DMS153 (cell line): ENCODE measurements around the gene KATNB1.

Experiments
- DNase-seq: peaks from one replicate; lab custom pipeline; 2025; lab: John Stamatoyannopoulos, UW

KATNB1 gene, protein sequence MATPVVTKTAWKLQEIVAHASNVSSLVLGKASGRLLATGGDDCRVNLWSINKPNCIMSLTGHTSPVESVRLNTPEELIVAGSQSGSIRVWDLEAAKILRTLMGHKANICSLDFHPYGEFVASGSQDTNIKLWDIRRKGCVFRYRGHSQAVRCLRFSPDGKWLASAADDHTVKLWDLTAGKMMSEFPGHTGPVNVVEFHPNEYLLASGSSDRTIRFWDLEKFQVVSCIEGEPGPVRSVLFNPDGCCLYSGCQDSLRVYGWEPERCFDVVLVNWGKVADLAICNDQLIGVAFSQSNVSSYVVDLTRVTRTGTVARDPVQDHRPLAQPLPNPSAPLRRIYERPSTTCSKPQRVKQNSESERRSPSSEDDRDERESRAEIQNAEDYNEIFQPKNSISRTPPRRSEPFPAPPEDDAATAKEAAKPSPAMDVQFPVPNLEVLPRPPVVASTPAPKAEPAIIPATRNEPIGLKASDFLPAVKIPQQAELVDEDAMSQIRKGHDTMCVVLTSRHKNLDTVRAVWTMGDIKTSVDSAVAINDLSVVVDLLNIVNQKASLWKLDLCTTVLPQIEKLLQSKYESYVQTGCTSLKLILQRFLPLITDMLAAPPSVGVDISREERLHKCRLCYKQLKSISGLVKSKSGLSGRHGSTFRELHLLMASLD

DNA sequence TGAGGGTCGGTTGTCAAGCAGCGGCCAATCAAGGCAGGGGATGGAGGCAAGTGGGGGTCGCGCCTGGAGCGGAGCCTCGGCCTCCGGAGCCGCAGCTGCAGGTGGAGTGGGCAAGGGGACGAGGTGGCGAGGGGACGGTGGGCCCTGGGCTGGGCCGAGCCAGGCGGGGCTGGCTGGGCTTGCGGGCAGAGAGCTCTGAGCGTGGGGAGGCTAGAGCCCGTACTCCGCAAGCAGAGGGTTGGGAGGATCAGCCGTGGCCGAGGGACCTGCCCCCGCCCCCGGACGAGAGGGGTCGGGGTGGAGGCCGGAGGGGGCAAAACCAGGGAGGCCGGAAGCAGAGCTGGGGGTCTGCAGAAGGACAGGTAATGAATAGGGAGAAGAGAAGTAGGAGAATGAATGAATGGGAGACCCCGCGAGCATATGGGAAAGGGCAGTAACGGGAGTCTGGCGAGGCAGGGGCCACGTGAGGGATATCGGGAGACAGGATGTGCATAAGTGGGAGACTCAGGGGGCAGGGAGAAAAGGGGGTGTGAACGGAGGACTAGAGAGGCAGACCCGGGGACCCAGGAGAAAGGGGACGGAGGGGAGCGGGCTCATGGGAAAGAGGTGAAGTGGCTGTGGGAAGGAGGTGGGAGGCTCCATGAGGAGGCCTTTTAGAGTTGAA lies at the start of gene KATNB1:
TSS of gene KATNB1 (plus strand) at position 16 of the 664 bp plus-strand sequence. CDS start 1,474 bp downstream, outside the sequence.
- DNase-seq, result no peak

DNA sequence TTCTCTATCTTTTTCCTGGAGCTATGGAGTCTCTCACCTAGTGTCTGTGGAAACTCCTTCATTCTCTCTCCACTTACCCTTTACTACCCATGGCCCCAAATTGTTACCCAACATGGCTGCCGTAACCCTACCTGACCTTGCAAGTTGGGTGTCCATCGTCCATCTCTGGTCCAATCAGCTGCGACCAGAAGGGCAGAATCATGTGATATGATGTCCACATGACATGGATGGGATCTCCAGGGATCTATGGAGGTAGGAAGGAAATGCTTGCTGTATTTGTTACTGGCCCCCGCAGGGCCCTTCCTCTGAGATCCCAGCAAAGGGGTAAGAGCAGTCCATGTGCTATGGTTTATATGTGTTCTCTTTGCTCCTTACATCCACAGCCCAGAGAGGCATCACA lies 49.0 kb upstream of the KATNB1 start:
- no peak for DNase-seq

DNA sequence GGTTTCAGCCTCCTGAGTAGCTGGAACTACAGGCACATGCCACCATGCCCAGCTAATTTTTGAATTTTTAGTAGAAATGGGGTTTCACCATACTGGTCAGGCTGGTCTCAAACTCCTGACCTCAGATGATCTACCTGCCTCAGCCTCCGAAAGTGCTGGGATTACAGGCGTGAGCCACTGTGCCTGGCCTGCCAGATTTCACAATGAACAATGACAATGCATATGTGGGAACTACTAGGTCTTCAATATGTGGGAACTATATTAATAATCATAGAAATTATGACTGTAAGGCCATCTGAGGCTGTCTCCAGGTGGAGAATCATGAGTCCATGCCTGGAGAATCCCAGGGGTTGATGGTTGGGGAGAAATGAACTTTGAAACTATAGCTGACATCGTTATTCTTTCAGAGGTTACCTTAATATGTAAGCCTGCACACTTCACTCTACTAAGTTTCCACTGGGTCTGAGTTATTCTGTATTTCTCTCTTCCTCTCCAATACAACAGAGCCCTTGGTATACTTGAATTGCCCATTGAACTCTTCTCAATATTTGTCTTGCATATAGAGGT lies 48.1 kb upstream of the KATNB1 start:
- DNase-seq, result no peak

DNA sequence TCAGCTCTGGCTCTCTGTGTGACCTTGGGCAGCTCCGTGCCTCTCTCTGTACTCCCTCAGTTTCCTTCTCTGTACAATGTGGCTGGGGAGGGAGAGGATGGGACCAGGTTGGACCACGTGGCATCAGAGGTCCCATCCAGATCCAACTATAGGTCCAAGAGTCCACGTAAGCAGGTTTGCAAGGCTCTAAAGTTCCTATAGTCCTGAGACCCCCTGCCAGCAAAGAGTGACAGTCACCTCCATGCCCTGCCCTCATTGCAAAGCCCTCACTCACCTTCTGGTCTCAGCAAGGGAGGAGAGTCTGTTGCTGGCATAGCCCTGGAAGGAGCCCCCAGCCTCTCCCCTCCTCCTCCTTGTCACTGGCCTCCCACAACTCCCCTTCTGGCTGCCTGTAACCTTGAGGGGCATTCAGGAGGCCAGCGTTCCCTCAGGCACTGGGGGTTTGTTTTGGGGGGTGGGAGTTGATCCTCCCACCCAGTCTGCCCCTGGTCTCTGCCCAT lies 47.0 kb upstream of the KATNB1 start:
- DNase-seq, result no peak

DNA sequence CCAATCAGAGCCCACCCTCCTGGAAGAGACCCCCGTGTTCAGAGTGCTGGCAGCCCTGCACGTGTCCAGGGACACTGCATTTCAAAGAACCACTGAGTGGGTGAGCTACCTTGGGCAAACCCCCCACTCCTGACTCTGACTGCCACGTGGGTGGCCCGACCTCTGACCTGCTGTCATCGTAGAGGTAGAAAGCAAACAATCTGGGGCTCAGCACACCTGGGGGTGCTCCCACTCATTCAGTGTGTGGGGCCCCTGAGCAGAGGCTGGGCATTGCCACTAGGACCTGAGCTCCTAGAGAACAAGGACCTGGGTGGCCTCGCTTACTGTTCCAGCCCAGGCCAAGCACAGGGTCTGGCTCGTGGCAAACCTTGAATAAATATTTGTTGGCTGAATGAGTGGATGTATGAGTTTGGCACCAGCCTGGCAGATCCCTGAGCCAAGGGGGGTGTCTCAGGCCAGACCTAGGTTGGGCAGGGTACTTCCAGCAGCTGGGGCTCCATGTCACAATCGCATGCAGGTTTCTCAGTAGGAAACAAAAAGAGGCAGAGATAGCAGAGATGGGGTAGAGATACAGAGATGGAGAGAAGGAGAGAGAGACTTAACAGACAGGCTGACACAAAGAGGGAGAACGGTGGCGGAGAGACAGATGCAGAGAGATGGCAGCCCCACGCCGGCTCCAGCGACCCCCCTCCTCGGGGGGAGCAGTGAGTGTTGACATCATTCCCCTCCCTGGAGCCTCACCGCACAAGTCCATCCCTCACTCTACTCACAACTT lies 46.4 kb upstream of the KATNB1 start:
- DNase-seq, result no peak

DNA sequence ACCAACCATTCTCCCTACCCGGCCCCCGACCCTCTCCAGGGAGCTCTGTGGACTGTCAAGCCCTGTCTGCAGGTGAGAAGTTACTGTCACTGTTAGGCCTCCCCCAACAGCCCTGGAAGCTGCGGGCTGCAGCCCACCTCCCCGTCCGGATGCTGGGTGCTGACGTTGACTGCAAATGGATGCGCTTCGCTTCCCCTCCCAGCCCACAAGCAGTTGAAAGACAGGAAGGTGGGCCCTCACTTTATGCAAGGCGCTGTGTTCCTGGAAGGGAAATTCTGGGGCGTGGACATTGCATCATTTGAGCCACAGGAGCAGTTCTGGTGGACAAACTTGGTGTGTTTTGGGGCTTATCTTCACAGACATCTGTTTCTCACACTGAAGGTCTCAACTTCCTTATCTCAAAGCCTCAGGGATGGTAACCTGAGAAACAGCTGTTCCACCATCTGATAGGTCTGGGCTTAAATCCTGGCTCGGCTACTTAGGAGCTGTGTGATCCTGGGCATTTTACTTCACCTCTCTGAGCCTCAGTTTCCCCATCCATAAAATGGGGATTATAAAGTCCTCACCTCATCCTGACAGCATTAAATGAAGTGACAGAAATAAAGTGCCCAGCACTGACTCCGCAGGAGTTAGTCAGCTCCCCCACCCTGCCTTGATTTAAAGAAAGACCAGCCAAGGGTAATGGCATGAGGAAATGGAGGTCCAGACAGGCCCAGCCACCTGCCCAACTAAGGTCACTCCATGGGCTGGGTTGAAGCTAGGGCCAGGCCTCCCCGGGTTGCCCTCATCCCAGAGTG lies 45.6 kb upstream of the KATNB1 start:
- no peak for DNase-seq

DNA sequence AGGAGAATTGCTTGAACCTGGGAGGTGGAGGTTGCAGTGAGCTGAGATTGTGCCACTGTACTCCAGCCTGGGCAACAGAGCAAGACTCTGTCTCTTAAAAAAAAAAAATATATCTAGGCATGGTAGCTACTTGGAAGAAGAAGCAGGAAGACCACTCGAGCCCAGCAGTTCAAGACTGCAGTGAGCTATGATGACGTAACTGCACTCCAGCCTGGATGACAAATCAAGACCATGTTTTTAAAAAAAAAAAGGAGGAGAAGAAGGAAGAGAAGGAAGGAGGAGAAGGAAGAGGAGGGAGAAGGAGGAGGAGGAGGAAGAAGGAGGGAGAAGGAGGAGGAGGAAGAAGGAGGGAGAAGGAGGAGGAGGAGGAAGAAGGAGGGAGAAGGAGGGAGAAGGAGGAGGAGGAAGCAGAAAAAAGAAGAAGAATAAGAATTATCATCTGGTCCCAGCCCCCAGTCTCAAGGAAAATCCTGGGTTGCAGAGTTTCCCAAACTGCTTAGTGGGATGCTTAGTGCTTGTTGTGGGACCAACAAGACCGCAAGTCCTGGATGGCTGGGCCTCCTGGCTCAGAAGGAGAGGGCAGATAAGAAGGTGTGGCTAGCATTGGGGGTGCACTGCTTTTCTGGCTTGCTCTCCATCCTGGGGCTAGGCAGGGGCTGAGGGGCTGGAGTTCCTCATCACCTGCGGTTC lies 44.6 kb upstream of the KATNB1 start:
- DNase-seq, result no peak

DNA sequence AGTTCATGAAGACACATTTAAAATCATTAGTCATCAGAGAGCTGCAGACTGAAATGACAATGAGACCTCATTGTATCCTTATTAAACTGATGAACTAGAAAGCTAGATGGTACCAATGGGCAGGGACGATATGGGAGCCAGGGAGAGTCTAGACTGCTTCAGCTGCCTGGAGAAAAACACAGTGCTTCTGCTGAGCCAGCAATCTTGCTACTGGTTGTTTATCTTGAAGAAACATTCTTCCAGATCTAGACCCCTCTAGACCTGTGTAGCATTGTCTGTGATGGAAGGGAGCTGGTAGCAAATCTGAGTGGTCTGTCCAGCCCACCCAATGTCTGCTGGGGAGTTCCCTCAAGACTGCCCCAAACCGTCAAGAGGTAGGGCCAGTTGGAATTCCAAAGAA lies 42.9 kb upstream of the KATNB1 start:
- no peak for DNase-seq

DNA sequence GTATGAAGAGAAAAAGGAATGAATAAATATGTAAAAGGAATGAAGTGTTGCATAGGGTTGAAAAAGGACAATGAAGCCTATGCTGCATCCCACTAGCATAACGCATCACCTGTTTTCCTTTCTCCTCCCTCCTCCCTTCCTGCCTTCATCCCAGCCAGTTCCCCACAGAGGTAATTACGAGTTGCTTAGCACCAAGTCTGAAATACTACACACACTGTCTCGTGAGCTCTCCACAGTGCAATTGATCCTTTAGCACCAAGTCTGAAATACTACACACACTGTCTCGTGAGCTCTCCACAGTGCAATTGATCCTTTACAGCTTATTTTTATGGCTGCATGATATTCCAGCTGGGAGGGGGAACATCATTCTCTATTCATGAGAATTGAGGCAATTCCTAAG lies 42.0 kb upstream of the KATNB1 start:
- DNase-seq, result peak; percentile 1

DNA sequence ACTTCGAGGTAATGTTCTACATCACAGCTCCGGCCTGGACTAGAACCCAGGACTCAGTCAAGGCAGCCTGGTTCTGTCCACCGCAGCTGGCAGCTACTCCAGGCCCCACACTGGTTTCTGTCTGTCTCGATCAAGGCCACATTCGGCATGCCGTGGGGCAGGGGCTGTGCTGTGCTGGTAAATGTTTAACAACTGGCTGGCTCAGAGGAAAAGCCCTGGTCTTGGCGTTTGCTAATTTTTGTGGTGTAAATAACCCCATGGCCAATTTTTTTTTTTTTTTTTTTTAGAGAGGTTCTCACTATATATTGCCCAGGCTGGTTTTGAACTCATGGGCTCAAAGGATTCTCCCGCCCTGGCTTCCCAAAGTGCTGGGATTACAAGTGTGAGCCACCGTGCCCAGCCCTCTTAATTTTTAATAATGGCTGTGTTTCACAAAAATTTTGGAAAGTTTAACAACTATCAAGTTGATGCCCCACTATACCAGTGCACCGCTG lies 41.3 kb upstream of the KATNB1 start:
- no peak for DNase-seq

DNA sequence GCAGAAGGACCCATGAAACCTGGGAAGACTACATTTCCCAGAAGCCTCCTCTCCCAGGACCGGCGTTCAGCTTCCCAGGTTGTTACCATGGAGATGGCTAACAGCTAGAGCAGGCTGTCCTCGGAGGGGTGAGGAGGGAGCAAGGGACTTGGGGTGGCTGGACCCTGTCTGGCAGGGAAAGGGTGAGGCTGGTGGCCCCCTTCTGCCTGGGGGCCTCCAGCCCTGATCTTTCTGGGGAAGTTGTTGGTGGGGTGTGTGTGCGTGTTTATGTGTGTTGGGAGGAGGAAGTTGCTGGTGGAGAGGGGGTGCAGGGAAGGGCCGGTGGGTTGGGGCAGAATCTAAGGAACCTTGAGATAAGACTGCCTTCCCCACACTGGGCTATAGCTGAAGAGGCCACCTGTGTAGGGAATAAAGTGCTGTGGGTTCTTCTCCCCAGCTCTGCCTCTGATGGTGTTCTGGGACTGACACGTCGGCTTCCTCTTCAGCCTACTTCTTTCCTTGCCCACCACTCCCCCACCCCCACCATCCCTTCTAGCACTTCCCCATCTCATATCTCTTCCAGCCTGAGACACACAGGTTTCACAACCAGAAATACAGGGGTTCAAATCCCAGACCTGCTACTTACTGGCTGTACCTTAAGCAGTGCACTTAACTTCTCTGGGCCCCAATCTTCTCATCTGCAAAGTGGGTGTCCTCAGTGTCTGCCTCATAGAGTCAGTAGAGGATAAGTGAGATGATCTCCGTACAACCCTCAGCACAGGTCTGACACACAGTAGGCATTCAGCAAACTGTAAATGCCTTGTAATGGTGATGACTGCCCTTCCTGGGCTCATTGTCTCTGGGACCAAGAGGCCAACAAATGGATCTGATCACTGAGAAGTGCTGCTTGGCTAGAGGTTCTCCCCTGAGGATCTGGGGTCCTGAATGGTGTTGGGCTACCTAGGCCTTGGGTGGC lies 40.6 kb upstream of the KATNB1 start, which contains the start of gene DRC7:
TSS of gene DRC7 (plus strand) at position 82 of the 955 bp plus-strand sequence. CDS start 3,144 bp downstream, outside the sequence.
- peak; percentile 60 for DNase-seq

DNA sequence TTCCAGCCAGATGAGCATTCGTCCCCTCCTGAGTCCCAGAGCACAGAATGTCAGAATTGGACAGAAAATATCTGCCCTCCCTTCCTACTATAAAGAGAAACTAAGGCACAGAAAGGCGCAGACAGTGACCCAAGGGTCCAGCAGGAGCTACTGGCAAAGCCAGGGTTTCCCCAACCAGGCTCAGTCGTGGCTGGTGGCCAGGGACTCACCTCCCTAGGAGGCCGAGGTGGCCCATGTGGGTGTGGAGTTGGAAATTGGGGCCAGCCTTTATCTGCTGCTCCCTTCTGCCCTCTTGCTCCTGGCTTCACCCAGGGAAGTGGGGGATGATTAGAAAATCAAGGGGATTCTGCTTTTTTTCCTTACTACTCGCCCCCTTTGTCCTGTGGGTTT lies 39.9 kb upstream of the KATNB1 start:
- no peak for DNase-seq

DNA sequence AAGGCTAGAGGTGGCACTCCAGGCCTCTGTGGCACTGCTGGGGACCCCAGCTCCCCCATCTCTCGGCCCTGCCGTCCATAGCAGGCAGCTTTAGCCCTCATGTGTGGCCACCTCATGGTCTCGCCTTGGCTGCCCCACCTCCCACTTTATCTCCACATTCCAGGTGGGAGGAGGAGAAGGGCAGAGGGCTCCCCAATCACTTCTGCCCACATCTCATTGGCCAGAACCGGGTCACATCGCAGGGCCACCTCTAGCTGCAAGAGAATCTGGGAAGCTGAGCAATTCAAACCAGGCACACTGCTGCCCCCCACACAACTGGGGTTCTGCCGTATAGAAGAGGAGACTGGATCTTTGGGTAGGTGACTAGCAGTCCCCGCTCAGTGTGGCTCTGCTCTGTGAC lies 39.3 kb upstream of the KATNB1 start:
- no peak for DNase-seq

DNA sequence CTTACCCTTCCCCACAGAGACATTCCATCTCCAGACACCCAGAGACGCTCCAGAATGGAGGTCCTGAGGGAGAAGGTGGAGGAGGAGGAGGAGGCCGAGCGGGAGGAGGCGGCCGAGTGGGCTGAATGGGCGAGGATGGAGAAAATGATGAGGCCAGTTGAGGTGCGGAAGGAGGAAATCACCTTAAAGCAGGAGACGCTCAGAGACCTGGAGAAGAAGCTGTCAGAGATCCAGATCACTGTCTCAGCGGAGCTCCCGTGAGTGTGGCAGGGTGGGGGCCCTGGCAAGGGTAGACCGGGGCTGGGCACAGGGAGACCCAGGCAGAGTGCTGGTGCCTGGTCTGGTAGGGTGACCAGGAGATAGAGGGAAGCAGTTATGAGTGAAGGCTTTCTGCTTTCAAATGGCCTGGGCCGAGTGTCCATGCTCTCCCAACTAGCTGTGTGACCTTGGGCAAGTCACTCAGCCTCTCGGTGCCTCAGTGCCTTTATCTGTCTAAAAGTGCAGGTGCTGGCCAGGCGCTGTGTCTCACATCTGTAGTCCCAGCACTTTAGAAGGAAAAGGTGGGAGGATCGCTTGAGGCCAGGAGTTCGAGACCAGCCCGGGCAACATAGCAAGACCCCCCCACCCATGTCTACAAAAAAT lies 37.6 kb upstream of the KATNB1 start:
- DNase-seq, result no peak

DNA sequence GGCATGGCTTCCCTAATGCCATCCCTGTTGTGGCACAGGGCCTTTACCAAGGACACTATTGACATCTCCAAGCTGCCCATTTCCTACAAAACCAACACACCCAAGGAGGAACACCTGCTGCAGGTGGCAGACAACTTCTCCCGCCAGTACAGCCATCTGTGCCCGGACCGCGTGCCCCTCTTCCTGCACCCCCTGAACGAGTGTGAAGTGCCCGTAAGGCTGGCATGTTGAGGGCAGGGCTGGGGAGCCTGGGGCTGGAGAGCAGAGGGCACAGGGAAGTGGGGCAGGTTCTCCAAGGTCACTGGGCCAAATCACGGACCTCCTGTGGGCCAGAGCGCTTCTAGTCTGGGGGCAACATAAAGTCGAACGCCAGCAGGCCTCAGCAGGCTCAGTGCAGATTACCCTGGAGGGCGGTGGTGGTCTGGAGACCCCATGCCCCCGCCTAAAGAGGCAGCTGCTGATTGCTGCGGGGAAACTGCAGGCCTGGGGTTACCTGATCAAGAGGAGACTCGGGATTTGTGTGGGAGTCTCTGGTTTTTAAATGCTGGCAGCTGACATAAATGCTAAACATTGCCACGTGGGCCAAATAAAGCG lies 36.7 kb upstream of the KATNB1 start:
- no peak for DNase-seq

DNA sequence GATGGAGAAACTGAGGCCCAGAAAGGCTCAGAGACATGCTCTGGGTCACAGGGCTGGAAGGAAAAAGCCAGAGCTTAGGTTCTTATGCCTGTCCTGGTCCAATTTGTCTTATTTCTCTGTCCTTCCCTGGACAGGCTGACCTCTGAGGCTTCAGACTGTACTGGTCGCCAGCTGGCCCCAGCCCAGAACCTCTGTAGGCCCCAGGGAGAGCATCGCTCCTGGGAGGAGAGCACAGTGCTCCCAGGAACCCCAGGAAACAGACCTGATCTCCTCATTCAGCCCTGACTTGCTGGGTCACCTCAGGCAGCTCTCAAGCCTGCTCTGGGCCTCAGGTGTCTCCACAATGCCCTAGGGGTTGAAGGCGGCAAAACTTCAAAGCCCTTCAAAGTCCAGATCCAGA lies 36.1 kb upstream of the KATNB1 start:
- no peak for DNase-seq

DNA sequence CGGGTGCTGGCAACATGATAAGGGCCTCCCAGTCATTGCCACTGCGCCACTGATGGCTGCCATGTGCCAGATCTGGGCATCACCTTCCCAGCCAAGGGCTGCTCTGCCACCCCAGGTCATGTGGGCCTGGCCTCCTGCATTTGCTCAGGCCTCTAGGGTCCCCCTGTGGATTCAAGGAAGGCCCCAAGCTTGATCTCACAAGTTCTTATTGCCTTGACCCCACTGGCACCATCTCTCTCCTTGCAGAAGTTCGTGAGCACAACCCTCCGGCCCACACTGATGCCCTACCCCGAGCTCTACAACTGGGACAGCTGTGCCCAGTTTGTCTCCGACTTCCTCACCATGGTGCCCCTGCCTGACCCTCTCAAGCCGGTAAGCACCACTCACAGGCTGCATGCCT lies 35.7 kb upstream of the KATNB1 start:
- DNase-seq, result no peak
